Smooth muscle cell (in vitro differentiated cells): ENCODE measurements around the gene DIAPH1. TPM values are rescaled to one million over a fixed set of nuclear protein-coding genes. Genes with fewer than 3 reads are reported as not detected.

ENCODE experiments used
- DNase-seq: peaks from one replicate; lab custom pipeline; 2025; ENCODE audit not compliant: unreplicated experiment; lab: John Stamatoyannopoulos, UW
- H2AFZ ChIP-seq: fragments of 200-600 bp; sonication (generic); 2 replicates; pipeline ENCODE4 v1.6.0; 2016; ENCODE audit warnings: antibody characterized with exemption, low read depth, mild to moderate bottlenecking
- H3F3A ChIP-seq: fragments of 200-600 bp; sonication (generic); 2 replicates; pipeline ENCODE4 v1.6.0; 2017; ENCODE audit warnings: antibody characterized with exemption, low read depth
- H3K27ac ChIP-seq: fragments of 200-600 bp; sonication (generic); 2 replicates; pipeline ENCODE4 v1.5.1; 2016; ENCODE audit warnings: low read depth, mild to moderate bottlenecking
- H3K27me3 ChIP-seq: fragments of 200-600 bp; sonication (generic); 2 replicates; pipeline ENCODE4 v1.6.1; 2016; ENCODE audit warnings: low read depth, mild to moderate bottlenecking
- H3K36me3 ChIP-seq: fragments of 200-600 bp; sonication (generic); 2 replicates; pipeline ENCODE4 v1.5.1; 2016; ENCODE audit warnings: low read depth
- H3K4me1 ChIP-seq: fragments of 200-600 bp; sonication (generic); 2 replicates; pipeline ENCODE4 v1.5.1; 2016; ENCODE audit warnings: low read depth
- H3K4me2 ChIP-seq: fragments of 200-600 bp; sonication (generic); 2 replicates; pipeline ENCODE4 v1.6.0; 2016; ENCODE audit warnings: mild to moderate bottlenecking
- H3K4me3 ChIP-seq: fragments of 200-600 bp; sonication (generic); 2 replicates; pipeline ENCODE4 v1.5.1; 2016; ENCODE audit warnings: mild to moderate bottlenecking
- H3K79me2 ChIP-seq: fragments of 200-600 bp; sonication (generic); 2 replicates; pipeline ENCODE4 v1.6.0; 2016; ENCODE audit warnings: low read depth, mild to moderate bottlenecking
- H3K9ac ChIP-seq: fragments of 200-600 bp; sonication (generic); 2 replicates; pipeline ENCODE4 v1.6.0; 2016; ENCODE audit warnings: low read depth
- H3K9me3 ChIP-seq: fragments of 200-600 bp; sonication (generic); replicated peaks from 2 replicates; pipeline ENCODE4 v1.5.1; 2016; ENCODE audit warnings: low read depth
- H4K20me1 ChIP-seq: fragments of 200-600 bp; sonication (generic); 2 replicates; pipeline ENCODE4 v1.6.0; 2016; ENCODE audit warnings: low read depth
- CTCF ChIP-seq: fragments of 200-600 bp; sonication (generic); IDR thresholded peaks from 2 replicates; pipeline ENCODE4 v1.5.1; 2017; ENCODE audit warnings: borderline replicate concordance, mild to moderate bottlenecking, antibody characterized with exemption; ENCODE audit not compliant: insufficient read depth, poor library complexity, severe bottlenecking
- WGBS: methylation state at CpG from one replicate; pipeline ENCODE4 v1.1.7; 2016; ENCODE audit warnings: low lambda C conversion rate; 5-methylcytosine and 5-hydroxymethylcytosine counted together
- polyA plus RNA-seq: library from polyadenylated mRNA; unstranded; fragments of >200 nt; fragmentation: Nextera tagmentation; extraction: Ambion mirVana; gene quantifications from 2 replicates; pipeline ENCODE4 v1.2.1, GENCODE V29; 2016
- total RNA-seq: library from RNA; depleted of rRNA; stranded (reverse); fragments of >200 nt; gene quantifications from 2 replicates; pipeline ENCODE4 v1.2.3, GENCODE V29; 2014

The DIAPH1 gene
- 25.2 and 26.7 TPM in 2 replicates for total RNA-seq
- polyA plus RNA-seq, result 15.4 and 34.7 TPM in 2 replicates

- peaks cover 21% of the 10 kb centered on the region for H3K4me1 ChIP-seq
- peaks cover 24% of the 10 kb centered on the region for H3F3A ChIP-seq
- peak within 1 kb of the TSS; percentile 94 for H3K4me3 ChIP-seq
- peak within 1 kb of the TSS; percentile 77 for H3K27ac ChIP-seq
- DNase-seq, result peak; percentile 88
- no peaks in the 10 kb centered on the region for H3K27me3 ChIP-seq
- H3K79me2 ChIP-seq, result peaks cover 39% of the 10 kb centered on the region
- H2AFZ ChIP-seq, result peak within 1 kb of the TSS; percentile 65
- 5% methylated on average over 47 of the region's 70 CpGs for WGBS
- H3K9me3 ChIP-seq, result no peaks in the 10 kb centered on the region
- H3K9ac ChIP-seq, result peak within 1 kb of the TSS; percentile 90
- peaks cover 7% of the 10 kb centered on the region for H3K36me3 ChIP-seq
- H3K4me2 ChIP-seq, result peak within 1 kb of the TSS; percentile 97
- peaks cover 34% of the 10 kb centered on the region for H4K20me1 ChIP-seq
- peak; percentile 99 for TF ChIP-seq CTCF
Measured at GRCh38 chr5:141618804-141619554, at the start of gene DIAPH1. DIAPH1 (minus strand) TSS chr5:141619000; CDS start chr5:141618914, 86 bp downstream.

- Histone ChIP-seq H3K79me2 (no peaks in the 10 kb centered on the region), H3K9me3 (no peaks in the 10 kb centered on the region), H3K36me3 (no peaks in the 10 kb centered on the region), H3K4me2 (no peak overlapping the region), H4K20me1 (no peaks in the 10 kb centered on the region), H3K27me3 (no peaks in the 10 kb centered on the region), H3F3A (no peaks in the 10 kb centered on the region), H3K4me3 (no peak overlapping the region), H3K27ac (no peak overlapping the region), H2AFZ (no peak overlapping the region), H3K9ac (no peak overlapping the region), H3K4me1 (no peaks in the 10 kb centered on the region)
- no peak for DNase-seq
- WGBS, result 94% methylated on average over 18 of the region's 18 CpGs
- no peak for TF ChIP-seq CTCF
Measured at GRCh38 chr5:141665995-141666940, 47.5 kb upstream of the DIAPH1 start.

GRCh38 chr5:141664733-141665461 lies 46.1 kb upstream of the DIAPH1 start:
- peak; percentile 37 for DNase-seq

More at GRCh38 chr5:141664733-141665461, 46.1 kb upstream of the DIAPH1 start:
- no peak overlapping the region for H3K27ac ChIP-seq
- no peaks in the 10 kb centered on the region for H3K9me3 ChIP-seq
- H3K79me2 ChIP-seq, result no peaks in the 10 kb centered on the region
- no peaks in the 10 kb centered on the region for H4K20me1 ChIP-seq
- no peak overlapping the region for H3K9ac ChIP-seq
- H3F3A ChIP-seq, result no peaks in the 10 kb centered on the region
- no peaks in the 10 kb centered on the region for H3K36me3 ChIP-seq
- peak; percentile 93 for TF ChIP-seq CTCF
- H3K27me3 ChIP-seq, result no peaks in the 10 kb centered on the region
- WGBS, result 53% methylated on average over 12 of the region's 13 CpGs
- no peak overlapping the region for H2AFZ ChIP-seq
- no peaks in the 10 kb centered on the region for H3K4me1 ChIP-seq
- no peak overlapping the region for H3K4me3 ChIP-seq
- H3K4me2 ChIP-seq, result no peak overlapping the region
